Stomach smooth muscle (tissue), 2 donors: ENCODE results near the gene FOXA2.
"Not testable (repeated sequence)": the region's sequence is repeated elsewhere in the genome, so short reads cannot be mapped to it uniquely, and the experiment has no call there.

Experiments
- H3K27ac ChIP-seq: one replicate; pipeline ENCODE4 v1.7.0; 2013; ENCODE audit warnings: mild to moderate bottlenecking, low read length, inconsistent platforms
- H3K27me3 ChIP-seq, 2 donors: one replicate each; pipeline ENCODE4 v1.7.0; 2013; ENCODE audit warnings: low read length in 2 of 2; ENCODE audit not compliant: insufficient read depth in 2 of 2, control insufficient read depth in 1 of 2
- H3K36me3 ChIP-seq, 2 donors: one replicate each; pipeline ENCODE4 v1.7.0; 2013; ENCODE audit warnings: low read length in 2 of 2; ENCODE audit not compliant: control insufficient read depth in 2 of 2, insufficient read depth in 2 of 2
- H3K4me1 ChIP-seq: one replicate; pipeline ENCODE4 v1.7.0; 2013; ENCODE audit warnings: low read length; ENCODE audit not compliant: control insufficient read depth, insufficient read depth
- H3K4me3 ChIP-seq, 2 donors: one replicate each; pipeline ENCODE4 v1.7.0; 2013; ENCODE audit warnings: low read length in 2 of 2
- H3K9ac ChIP-seq, 2 donors: one replicate each; pipeline ENCODE4 v1.7.0; 2013; ENCODE audit warnings: low read length in 2 of 2, mild to moderate bottlenecking in 1 of 2
- H3K9me3 ChIP-seq, 2 donors: one replicate each; pipeline ENCODE4 v1.7.0; 2013; ENCODE audit warnings: low read length in 2 of 2; ENCODE audit not compliant: control insufficient read depth in 2 of 2
- donor health status: healthy.
- donor health status: Pancreatic carcinoma.

FOXA2 gene

DNA sequence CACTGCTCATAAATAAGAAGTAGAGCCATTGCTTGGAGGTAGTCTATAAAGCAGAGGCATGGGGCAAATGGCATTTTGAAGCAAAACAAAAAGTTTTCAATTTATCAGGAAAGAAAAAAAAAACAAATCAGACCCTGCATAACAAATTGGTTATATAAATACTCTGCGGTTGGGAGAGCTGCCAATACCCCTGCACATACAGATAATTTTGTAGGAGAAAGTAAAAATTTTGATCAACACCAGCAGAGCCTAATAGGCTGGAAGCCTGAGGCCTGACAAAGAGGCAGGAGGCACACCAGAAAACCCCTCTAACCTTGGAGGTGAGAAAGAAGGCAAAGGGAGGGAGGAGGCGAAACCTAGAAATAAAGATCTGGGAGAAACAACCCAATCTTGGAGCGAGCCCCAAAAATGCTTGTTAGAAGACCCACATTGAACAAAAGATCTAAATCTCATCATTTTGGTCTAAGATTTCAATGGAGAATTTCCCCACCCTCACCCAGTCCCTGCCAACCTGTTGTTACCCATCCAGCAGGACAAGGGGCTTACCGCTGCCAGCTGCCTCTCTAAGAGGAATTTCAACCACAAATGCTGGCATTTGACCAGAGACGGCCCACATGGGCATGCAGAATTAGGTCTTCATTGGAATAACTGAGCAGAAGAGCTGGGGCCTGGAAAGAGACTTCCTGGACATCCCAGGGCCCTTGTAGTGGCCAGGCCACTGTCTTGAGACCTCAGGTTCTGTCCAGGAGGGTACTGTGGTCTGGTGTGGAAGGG is 28.4 kb downstream of the FOXA2 start:
- Histone ChIP-seq H3K36me3 (no peaks in the 10 kb centered on the region), H3K9me3 (no peaks in the 10 kb centered on the region), H3K4me3 (no peak overlapping the region), H3K4me1 (no peaks in the 10 kb centered on the region), H3K27ac (no peak overlapping the region), H3K27me3 (peaks cover 17 to 27% of the 10 kb centered on the region in 2 donors), H3K9ac (no peak overlapping the region)

DNA sequence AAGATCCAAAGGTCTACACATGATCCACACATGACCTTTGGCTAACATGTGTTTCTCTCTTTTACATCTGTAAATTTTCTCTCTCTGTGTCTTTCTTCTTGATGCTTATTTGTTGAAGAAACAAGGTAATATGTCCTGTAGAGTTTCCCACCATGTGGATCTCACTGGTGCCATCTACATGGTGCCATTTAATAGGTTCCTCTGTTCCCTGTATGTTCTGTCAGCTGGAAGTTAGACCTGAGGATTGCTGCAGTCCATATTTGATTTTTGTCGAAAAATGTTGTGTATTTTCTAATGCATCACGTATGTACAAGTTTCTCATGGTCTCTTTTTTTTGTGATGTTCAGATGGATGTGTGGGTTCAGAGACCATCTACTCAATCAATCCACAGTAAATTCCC is 30.0 kb downstream of the FOXA2 start:
- Histone ChIP-seq H3K4me3 (no peak overlapping the region), H3K9ac (no peak overlapping the region), H3K4me1 (no peaks in the 10 kb centered on the region), H3K27me3 (peaks cover 5 to 22% of the 10 kb centered on the region in 2 donors), H3K27ac (no peak overlapping the region), H3K36me3 (no peaks in the 10 kb centered on the region), H3K9me3 (no peaks in the 10 kb centered on the region)

DNA sequence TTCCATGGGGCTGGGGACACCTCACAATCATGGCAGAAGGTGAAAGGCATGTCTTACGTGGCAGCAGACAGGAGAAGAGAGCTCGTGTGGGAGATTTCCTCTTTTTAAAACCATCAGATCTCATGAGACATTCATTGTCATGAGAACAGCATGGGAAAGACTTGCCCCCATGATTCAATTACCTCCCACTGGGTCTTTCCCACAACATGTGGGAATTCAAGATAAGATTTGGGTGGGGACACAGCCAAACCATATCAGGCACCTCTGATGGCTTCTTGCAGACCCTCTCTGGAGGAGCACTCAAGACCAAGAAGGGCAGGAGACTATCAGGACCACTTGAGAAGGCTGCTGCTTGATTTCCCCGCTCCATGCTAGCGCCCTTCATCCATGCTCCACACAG is 33.9 kb downstream of the FOXA2 start:
- not testable (repeated sequence) for H3K9me3 ChIP-seq, H3K27ac ChIP-seq, H3K4me3 ChIP-seq, H3K4me1 ChIP-seq, H3K36me3 ChIP-seq, H3K9ac ChIP-seq
- H3K27me3 ChIP-seq, result peaks cover 0 to 11% of the 10 kb centered on the region in 2 donors

DNA sequence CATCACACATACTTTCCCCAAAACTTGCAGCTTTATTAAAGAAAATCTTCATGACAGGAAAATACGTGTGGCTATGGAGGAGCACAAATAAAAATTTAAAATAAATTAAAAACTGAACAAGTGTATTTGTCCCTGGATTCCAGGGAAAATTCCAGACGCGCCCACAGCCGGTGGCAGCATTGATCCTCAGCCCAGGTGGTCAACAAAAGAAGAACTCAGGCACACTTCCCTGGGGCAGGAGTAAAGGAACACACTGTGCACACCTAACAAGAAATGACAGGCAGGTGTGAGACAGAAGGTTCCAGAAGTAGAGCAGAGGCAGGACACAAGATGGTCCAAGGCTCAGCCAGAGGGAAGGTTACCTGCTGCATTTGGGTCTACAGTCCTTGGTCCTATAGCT is 36.3 kb downstream of the FOXA2 start:
- Histone ChIP-seq H3K9me3 (no peaks in the 10 kb centered on the region), H3K27ac (no peak overlapping the region), H3K4me3 (no peak overlapping the region), H3K36me3 (no peaks in the 10 kb centered on the region), H3K9ac (no peak overlapping the region), H3K27me3 (peaks cover 0 to 10% of the 10 kb centered on the region in 2 donors), H3K4me1 (no peaks in the 10 kb centered on the region)

DNA sequence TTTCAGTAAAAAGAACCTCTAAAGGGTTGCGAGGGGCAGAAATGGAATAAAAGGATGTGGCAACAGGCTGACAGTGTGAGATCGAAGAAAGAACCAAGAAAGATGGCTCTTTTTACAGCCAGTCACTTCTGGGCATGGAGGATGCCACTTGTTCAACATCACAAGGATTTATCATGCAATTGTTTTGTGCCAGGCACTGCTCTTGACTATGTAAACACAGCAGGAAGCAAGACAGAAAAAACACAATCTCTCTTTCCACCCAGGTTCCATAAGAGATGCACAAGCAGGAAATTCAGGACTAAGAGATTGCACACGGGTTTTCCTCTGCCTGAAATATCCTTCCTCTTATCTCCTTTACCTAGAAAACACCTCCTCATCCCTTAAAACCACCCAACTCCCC is 38.0 kb downstream of the FOXA2 start:
- Histone ChIP-seq H3K27me3 (peaks cover 0 to 10% of the 10 kb centered on the region in 2 donors), H3K9ac (no peak overlapping the region), H3K4me1 (no peaks in the 10 kb centered on the region), H3K27ac (no peak overlapping the region), H3K4me3 (no peak overlapping the region), H3K9me3 (no peaks in the 10 kb centered on the region), H3K36me3 (no peaks in the 10 kb centered on the region)

DNA sequence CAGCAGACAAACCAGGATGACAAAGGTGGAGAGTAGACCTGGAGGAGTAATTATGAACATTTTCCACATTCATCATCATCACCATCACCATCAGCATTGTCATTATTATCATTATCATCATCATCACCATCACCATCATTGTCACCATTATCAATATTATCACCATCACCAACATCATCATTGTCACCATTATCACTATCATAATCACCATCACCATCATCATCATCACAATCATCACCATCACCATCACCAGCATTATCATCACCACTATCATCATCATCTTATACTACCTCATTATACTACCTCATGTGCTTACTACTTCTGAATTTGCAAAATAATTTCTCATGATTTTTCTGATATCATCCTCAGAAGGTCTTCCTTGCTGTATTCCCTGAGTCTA is 39.3 kb downstream of the FOXA2 start:
- no peaks in the 10 kb centered on the region for H3K9me3 ChIP-seq
- no peak overlapping the region for H3K27ac ChIP-seq
- H3K4me3 ChIP-seq, result no peak overlapping the region
- no peaks in the 10 kb centered on the region for H3K4me1 ChIP-seq
- no peaks in the 10 kb centered on the region for H3K36me3 ChIP-seq
- H3K27me3 ChIP-seq, result peaks cover 0 to 2% of the 10 kb centered on the region in 2 donors
- H3K9ac ChIP-seq, result no peak overlapping the region

DNA sequence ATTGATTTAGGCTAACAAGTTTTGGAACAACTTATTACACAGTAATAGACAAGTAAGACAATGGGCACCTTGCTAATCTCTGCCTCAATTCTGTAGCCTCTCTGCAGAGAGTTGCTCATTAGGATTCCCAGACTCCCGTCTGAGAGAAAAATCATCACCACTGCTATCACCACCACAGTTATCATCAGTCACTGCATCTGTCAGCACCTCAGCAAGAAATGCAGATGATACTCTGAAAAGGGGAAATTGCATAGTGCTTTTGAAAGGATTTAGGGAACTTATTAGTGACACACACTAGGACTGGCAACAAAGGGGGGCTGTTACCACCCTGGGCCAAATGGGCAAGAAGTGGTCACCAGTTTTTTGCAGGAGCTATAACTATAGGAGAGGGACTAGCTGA is 39.9 kb downstream of the FOXA2 start:
- Histone ChIP-seq H3K9ac (no peak overlapping the region), H3K9me3 (no peaks in the 10 kb centered on the region), H3K4me1 (no peaks in the 10 kb centered on the region), H3K27ac (no peak overlapping the region), H3K27me3 (peaks cover 0 to 2% of the 10 kb centered on the region in 2 donors), H3K4me3 (no peak overlapping the region), H3K36me3 (no peaks in the 10 kb centered on the region)

DNA sequence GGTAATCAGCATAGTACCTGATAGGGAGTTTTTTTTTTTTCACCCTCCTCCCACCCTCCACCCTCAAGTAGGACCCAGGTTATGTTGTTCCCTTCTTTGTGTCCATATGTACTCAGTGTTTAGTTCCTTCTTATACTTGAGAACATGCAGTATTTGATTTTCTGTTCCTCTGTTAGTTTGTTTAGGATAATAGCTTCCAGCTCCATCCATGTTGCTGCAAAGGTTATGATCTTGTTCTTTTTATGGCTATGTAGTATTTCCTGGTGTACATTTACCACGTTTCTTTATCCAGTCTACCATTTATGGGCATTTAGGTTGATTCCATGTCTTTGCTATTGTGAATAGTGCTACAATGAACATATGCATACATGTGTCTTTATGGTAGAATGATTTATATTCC is 41.9 kb downstream of the FOXA2 start:
- no peaks in the 10 kb centered on the region for H3K9me3 ChIP-seq
- H3K27ac ChIP-seq, result no peak overlapping the region
- H3K4me3 ChIP-seq, result no peak overlapping the region
- no peaks in the 10 kb centered on the region for H3K4me1 ChIP-seq
- H3K36me3 ChIP-seq, result no peaks in the 10 kb centered on the region
- H3K9ac ChIP-seq, result no peak overlapping the region
- peaks cover 0 to 2% of the 10 kb centered on the region in 2 donors for H3K27me3 ChIP-seq

DNA sequence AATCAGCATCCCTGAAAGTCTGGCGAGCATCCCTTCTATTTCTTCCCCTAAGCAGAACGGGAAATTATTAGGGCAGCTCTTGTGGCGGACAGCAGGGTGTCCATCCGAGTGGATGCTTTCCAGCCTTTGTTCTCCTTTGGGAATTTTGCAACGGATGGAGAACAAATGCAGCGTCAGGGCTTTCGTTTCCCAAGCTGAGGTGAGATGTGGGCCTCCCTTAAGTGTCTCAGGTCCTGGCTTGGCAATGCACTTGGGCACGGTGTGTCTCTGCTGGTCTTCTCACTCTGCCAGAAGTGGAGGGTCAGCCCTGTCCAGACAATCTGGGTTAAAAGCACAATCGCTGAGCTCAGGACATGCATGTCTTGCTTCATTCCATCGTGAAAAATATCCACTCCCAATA is 43.5 kb downstream of the FOXA2 start:
- H3K27ac ChIP-seq, result no peak overlapping the region
- H3K9me3 ChIP-seq, result no peaks in the 10 kb centered on the region
- H3K4me3 ChIP-seq, result no peak overlapping the region
- H3K9ac ChIP-seq, result no peak overlapping the region
- H3K36me3 ChIP-seq, result no peaks in the 10 kb centered on the region
- no peaks in the 10 kb centered on the region for H3K4me1 ChIP-seq
- H3K27me3 ChIP-seq, result peaks cover 0 to 2% of the 10 kb centered on the region in 2 donors

DNA sequence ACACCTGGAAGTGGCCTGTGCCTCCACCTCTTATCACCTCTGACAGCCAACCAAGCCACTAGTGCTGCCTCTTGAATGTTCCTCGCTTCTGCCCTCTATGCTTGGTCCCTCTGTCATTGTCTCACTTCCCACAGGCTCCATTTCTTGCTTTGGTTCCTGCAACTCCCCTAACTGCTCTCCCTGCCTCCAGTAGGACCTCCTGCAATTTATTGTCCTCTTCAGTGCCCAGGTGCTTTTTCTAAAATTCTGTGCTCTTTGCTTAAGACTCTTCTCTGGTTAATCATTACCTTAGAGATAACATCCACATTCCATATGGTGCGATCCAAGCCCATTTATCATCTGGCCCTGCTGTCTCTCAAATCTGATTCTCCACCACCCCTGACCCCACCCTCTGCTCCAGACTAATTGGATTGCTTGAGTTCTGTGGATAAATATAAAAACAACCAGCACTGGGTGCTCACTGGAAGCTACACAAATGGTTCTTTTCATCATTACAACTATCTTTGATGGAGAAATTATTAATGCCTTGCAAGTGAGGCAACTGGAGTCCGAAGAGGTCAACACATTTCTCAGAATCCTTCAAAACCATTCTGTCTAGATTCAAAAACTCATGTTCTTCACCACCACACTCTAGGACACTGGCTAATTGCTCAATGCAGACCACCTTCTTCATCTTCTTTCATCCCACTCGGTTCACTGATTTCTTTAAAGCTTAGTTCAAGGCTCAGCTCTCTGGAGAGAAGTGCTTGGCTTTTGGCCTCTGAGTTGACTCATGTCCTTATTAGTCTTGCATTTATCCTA is 47.2 kb downstream of the FOXA2 start:
- H3K4me3 ChIP-seq, result no peak overlapping the region
- H3K9me3 ChIP-seq, result no peaks in the 10 kb centered on the region
- no peaks in the 10 kb centered on the region for H3K36me3 ChIP-seq
- no peaks in the 10 kb centered on the region for H3K4me1 ChIP-seq
- no peak overlapping the region for H3K27ac ChIP-seq
- no peak overlapping the region for H3K9ac ChIP-seq
- H3K27me3 ChIP-seq, result peaks cover 0 to 2% of the 10 kb centered on the region in 2 donors
